HCT116 (cell line): ENCODE measurements around the gene METTL18.

ENCODE experiments used
- ATF3 ChIP-seq: IDR thresholded peaks from 2 replicates; pipeline ENCODE4 v1.6.1; 2012
- CEBPB ChIP-seq: IDR thresholded peaks from 2 replicates; pipeline ENCODE4 v1.6.1; 2012; ENCODE audit warnings: low read depth
- CTCF ChIP-seq, 3 experiments: fragments of 200-600 bp in 1 of 3; sonication (generic) in 1 of 3; IDR thresholded peaks in 2 of 3; conservative IDR thresholded peaks in 1 of 3; 2 replicates each; pipeline ENCODE4 v1.5.1; 2012 to 2017; ENCODE audit warnings: low read depth in 2 of 3, low read length in 2 of 3, antibody characterized with exemption in 1 of 3, borderline replicate concordance in 1 of 3, control low read depth in 1 of 3, mild to moderate bottlenecking in 1 of 3, mixed read lengths in 1 of 3, mixed run types in 1 of 3, moderate library complexity in 1 of 3; ENCODE audit not compliant: insufficient read depth in 1 of 3
- EZH2 ChIP-seq: fragments of 200-600 bp; sonication (generic); IDR thresholded peaks from 2 replicates; pipeline ENCODE4 v1.6.1; 2017; ENCODE audit warnings: antibody characterized with exemption, mixed run types
- JUND ChIP-seq: IDR thresholded peaks from 2 replicates; pipeline ENCODE4 v1.6.1; 2012
- REST ChIP-seq: IDR thresholded peaks from 2 replicates; pipeline ENCODE4 v1.6.1; 2012; ENCODE audit warnings: low read depth
- SP1 ChIP-seq: IDR thresholded peaks from 2 replicates; pipeline ENCODE4 v1.6.1; 2012; ENCODE audit warnings: low read depth
- YY1 ChIP-seq: IDR thresholded peaks from 2 replicates; pipeline ENCODE4 v1.6.1; 2011; ENCODE audit warnings: low read length, low read depth, moderate library complexity, mild to moderate bottlenecking; ENCODE audit not compliant: insufficient replicate concordance; ENCODE audit errors: extremely low read depth

- TF ChIP-seq SP1: no peak
- TF ChIP-seq YY1: no peak
- no peak for TF ChIP-seq CTCF (IDR thresholded peaks at IDR 0.05 in 2 of 3, conservative IDR thresholded peaks at IDR 0.05 in 1 of 3; ENCODE audit: borderline replicate concordance in 1 of 3, insufficient read depth in 1 of 3, low read depth in 2 of 3, low read length in 2 of 3)
- no peak for TF ChIP-seq JUND
- no peak for TF ChIP-seq CEBPB
- TF ChIP-seq EZH2: no peak
- no peak for TF ChIP-seq ATF3
- TF ChIP-seq REST: no peak
These were observed 8.2 kb upstream of the METTL18 start for GRCh38 chr1:169802888-169803287.
